ENCODE results near the gene KPNA1.

- TF ChIP-seq CTCF (IDR thresholded peaks at IDR 0.05; ENCODE audit: low read depth, low read length, missing input control) (no peak), YY1 (IDR thresholded peaks at IDR 0.05) (no peak), EGR1 (IDR thresholded peaks at IDR 0.05; ENCODE audit: low read depth in 2 of 2) (no peak), MAX (IDR thresholded peaks at IDR 0.05) (no peak), TAF1 (conservative IDR thresholded peaks at IDR 0.05) (no peak), ZBTB33 (IDR thresholded peaks at IDR 0.05) (no peak), HNF4A (conservative IDR thresholded peaks at IDR 0.05) (no peak), SP1 (IDR thresholded peaks at IDR 0.05) (no peak)
- TF ChIP-seq, protein P1, sequence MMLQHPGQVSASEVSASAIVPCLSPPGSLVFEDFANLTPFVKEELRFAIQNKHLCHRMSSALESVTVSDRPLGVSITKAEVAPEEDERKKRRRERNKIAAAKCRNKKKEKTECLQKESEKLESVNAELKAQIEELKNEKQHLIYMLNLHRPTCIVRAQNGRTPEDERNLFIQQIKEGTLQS (IDR thresholded peaks at IDR 0.05): no peak
These were observed 45.1 kb downstream of the KPNA1 start for GRCh38 chr3:122469659-122470058.
